A549 (cell line): ENCODE results near the gene SCARB1.

ENCODE experiments used
- CBX2 ChIP-seq: fragments of 200-600 bp; sonication (generic); IDR thresholded peaks from 2 replicates; pipeline ENCODE4 v1.6.1; 2016; ENCODE audit warnings: low read depth, mild to moderate bottlenecking, borderline replicate concordance
- CTCF ChIP-seq: fragments of >200 bp; sonication (Bioruptor Twin); formaldehyde crosslinking; IDR thresholded peaks from 3 replicates; pipeline ENCODE4 v1.5.1; 2016
- ESRRA ChIP-seq: fragments of 150-350 bp; IDR thresholded peaks from 2 replicates; pipeline ENCODE4 v1.6.1; 2014; ENCODE audit warnings: mild to moderate bottlenecking, low read length, borderline replicate concordance
- HMGXB4 ChIP-seq: fragments of 250-450 bp; sonication (Bioruptor Pico); IDR thresholded peaks from 2 replicates; pipeline ENCODE4 v1.5.0; 2021; ENCODE audit warnings: mild to moderate bottlenecking, moderate library complexity, borderline replicate concordance
- HOXA7 ChIP-seq: fragments of 250-450 bp; sonication (Bioruptor Pico); IDR thresholded peaks from 2 replicates; pipeline ENCODE4 v1.5.0; 2020; ENCODE audit warnings: mild to moderate bottlenecking, moderate library complexity
- JUNB ChIP-seq: fragments of >200 bp; sonication (Bioruptor Twin); formaldehyde crosslinking; IDR thresholded peaks from 2 replicates; pipeline ENCODE4 v1.6.1; 2016
- MYC ChIP-seq: IDR thresholded peaks from 2 replicates; pipeline ENCODE4 v1.6.1; 2012; ENCODE audit warnings: mild to moderate bottlenecking, inconsistent platforms, low read length, improper control_type of control experiment, borderline replicate concordance
- NPAS2 ChIP-seq: fragments of 250-450 bp; sonication (Bioruptor Pico); IDR thresholded peaks from 2 replicates; pipeline ENCODE4 v1.8.0; 2022; ENCODE audit warnings: mild to moderate bottlenecking, moderate library complexity, borderline replicate concordance
- POLR2A ChIP-seq: IDR thresholded peaks from 2 replicates; pipeline ENCODE4 v1.6.1; 2012; ENCODE audit warnings: mild to moderate bottlenecking, low read length
- RAD21 ChIP-seq, 2 experiments: fragments of >200 bp in 1 of 2; sonication (Bioruptor Twin) in 1 of 2; formaldehyde crosslinking in 1 of 2; IDR thresholded peaks in 1 of 2; conservative IDR thresholded peaks in 1 of 2; 2 replicates in 1 of 2; 3 replicates in 1 of 2; pipeline ENCODE4 v1.6.1; 2012 to 2018; ENCODE audit warnings: inconsistent platforms in 1 of 2
- REST ChIP-seq: fragments of 200-600 bp; sonication (generic); IDR thresholded peaks from 2 replicates; pipeline ENCODE4 v1.6.1; 2016; ENCODE audit warnings: antibody characterized with exemption, mild to moderate bottlenecking, moderate library complexity
- USF2 ChIP-seq: fragments of 450-650 bp; IDR thresholded peaks from 2 replicates; pipeline ENCODE4 v1.6.1; 2014; ENCODE audit warnings: antibody characterized with exemption

GRCh38 chr12:124745465-124745890 lies 118.2 kb downstream of the SCARB1 start:
- TF ChIP-seq POLR2A (no peak), CBX2 (no peak), ESRRA (no peak), MYC (no peak), CTCF (no peak), USF2 (no peak), REST (no peak), NPAS2 (no peak), HOXA7 (CRISPR knock-in tag) (no peak), JUNB (no peak), HMGXB4 (CRISPR knock-in tag) (no peak), RAD21 (conservative IDR thresholded peaks at IDR 0.05 in 1 of 2, IDR thresholded peaks at IDR 0.05 in 1 of 2) (no peak)
